Measurements from ENCODE around the gene RPL18. TPM values are rescaled to one million over a fixed set of nuclear protein-coding genes. Genes with fewer than 3 reads are reported as not detected.

RPL18 gene
- total RNA-seq: 1,000 to 10,000 TPM in 2 of 3 donors, 100 to 1,000 TPM in 1; 900 to 1,086 (median 1,066) TPM
- 1,810 TPM for total RNA-seq (2013)

DNA sequence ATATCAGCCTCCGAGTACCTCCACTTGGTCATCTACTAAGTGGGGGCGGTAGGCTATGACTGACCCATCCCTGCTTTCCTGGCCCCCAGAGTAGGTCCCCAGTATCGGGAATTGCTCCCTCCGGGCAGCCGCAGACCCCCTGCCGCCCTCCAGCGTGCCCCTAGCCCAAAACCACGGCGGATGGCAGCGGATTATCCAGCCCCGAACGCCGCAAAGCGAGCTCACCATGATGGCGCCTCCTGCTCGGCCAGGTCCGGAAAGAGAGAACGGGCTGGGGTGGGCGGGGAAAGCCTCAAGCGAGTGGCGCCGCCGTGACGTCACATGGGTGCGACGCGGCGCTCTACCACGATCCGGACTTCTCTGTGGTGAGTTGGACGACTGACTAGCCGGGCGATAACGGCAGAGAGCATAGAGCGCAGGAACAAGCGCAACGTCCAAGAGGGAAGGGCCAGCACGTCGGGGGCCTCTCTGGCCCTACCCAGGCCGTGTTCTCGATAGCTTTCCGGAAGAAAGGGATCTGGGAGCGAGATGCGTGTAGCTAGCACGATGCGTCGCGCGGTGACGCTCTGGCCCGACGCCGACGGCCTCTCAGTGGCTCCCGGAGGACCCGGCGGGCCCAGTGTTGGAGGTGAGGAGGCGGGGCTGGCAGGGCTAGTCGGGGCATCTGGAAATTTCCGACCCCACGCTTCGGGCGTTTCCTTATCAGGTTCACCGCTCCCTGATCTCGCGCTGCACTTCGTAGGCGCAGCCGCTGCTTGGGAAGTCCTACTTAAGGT lies at the start of gene RPL18, which contains the start of gene SPHK2:
Gene RPL18 (minus strand): TSS at position 263 of the 776 bp plus-strand sequence. CDS start 35 bp downstream, at position 228.
Gene SPHK2 (plus strand): TSS at position 591 of the 776 bp plus-strand sequence. CDS start 1,009 bp downstream, outside the sequence.
- Histone ChIP-seq H3K27ac (ENCODE audit: low read length) (peak within 1 kb of the TSS; percentile 65), H3K27me3 (ENCODE audit: control insufficient read depth, insufficient read depth, low read length) (no peaks in the 10 kb centered on the region), H3K36me3 (ENCODE audit: control insufficient read depth, insufficient read depth, low read length) (peaks cover 33% of the 10 kb centered on the region), H3K9me3 (ENCODE audit: control insufficient read depth, insufficient read depth, low read length) (no peaks in the 10 kb centered on the region), H3K4me1 (ENCODE audit: control insufficient read depth, insufficient read depth, low read length) (peaks cover 54% of the 10 kb centered on the region), H3K4me3 (ENCODE audit: low read length) (peak within 1 kb of the TSS; percentile 99)
- DNase-seq (peak; percentile 94 to 99), ATAC-seq (peak; percentile 79 to 94 (median 83))
- TF ChIP-seq, protein P1, sequence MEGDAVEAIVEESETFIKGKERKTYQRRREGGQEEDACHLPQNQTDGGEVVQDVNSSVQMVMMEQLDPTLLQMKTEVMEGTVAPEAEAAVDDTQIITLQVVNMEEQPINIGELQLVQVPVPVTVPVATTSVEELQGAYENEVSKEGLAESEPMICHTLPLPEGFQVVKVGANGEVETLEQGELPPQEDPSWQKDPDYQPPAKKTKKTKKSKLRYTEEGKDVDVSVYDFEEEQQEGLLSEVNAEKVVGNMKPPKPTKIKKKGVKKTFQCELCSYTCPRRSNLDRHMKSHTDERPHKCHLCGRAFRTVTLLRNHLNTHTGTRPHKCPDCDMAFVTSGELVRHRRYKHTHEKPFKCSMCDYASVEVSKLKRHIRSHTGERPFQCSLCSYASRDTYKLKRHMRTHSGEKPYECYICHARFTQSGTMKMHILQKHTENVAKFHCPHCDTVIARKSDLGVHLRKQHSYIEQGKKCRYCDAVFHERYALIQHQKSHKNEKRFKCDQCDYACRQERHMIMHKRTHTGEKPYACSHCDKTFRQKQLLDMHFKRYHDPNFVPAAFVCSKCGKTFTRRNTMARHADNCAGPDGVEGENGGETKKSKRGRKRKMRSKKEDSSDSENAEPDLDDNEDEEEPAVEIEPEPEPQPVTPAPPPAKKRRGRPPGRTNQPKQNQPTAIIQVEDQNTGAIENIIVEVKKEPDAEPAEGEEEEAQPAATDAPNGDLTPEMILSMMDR (IDR thresholded peaks at IDR 0.05): no peak
- no peaks in the 10 kb centered on the region for H3K27me3 Mint-ChIP-seq (ENCODE audit: low read depth in 2 of 2)
- peaks cover 46 to 50% of the 10 kb centered on the region in 2 donors for H3K4me1 Mint-ChIP-seq
- no peaks in the 10 kb centered on the region for H3K9me3 Mint-ChIP-seq
- under 1% methylated on average over 69 of the region's 69 CpGs for WGBS (ENCODE audit: insufficient coverage)
- H3K4me3 Mint-ChIP-seq: peak within 1 kb of the TSS; percentile 96
- intact Hi-C loops (cut with micrococcal nuclease): loop anchor here (2.0 kb wide), 1 partner anchor 18 kb away; the partner anchor contains the start of gene DBP
- peak within 1 kb of the TSS; percentile 97 to 99 for H3K27ac Mint-ChIP-seq
- H3K36me3 Mint-ChIP-seq: no peaks in the 10 kb centered on the region

DNA sequence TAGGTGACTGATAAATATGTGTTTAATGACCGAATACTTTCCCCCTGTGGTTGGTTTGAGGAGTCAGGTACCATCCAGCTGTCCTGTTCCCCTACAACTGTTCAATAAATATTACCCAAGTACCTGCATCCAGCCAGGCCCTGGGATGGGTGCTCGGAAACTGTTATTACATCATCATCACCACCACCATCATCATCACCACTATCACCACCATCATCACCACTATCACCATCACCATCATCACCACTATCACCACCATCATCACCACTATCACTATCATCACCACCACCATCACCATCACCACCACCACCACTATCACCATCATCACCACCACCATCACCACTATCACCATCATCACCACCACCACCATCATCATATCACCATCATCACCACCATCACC lies 49.8 kb upstream of the RPL18 start:
- Mint-ChIP-seq H3K27ac (peak overlapping the region in 1 of 2 donors; percentile 37), H3K4me3 (no peak overlapping the region), H3K27me3 (ENCODE audit: low read depth in 2 of 2) (no peaks in the 10 kb centered on the region), H3K4me1 (peaks cover 0 to 6% of the 10 kb centered on the region in 2 donors), H3K36me3 (no peaks in the 10 kb centered on the region), H3K9me3 (peaks cover 5 to 9% of the 10 kb centered on the region in 2 donors)
- no peaks in the 10 kb centered on the region for H3K9me3 ChIP-seq (ENCODE audit: control insufficient read depth, insufficient read depth, low read length)
- H3K4me3 ChIP-seq (ENCODE audit: low read length): no peak overlapping the region
- DNase-seq: no peak
- WGBS (ENCODE audit: insufficient coverage): 95% methylated on average over 2 of the region's 2 CpGs
- no peak for ATAC-seq
- intact Hi-C loops (cut with micrococcal nuclease): no loop called here
- no peaks in the 10 kb centered on the region for H3K27me3 ChIP-seq (ENCODE audit: control insufficient read depth, insufficient read depth, low read length)
- TF ChIP-seq, protein P1 (IDR thresholded peaks at IDR 0.05): no peak
- no peaks in the 10 kb centered on the region for H3K36me3 ChIP-seq (ENCODE audit: control insufficient read depth, insufficient read depth, low read length)
- no peak overlapping the region for H3K27ac ChIP-seq (ENCODE audit: low read length)
- no peaks in the 10 kb centered on the region for H3K4me1 ChIP-seq (ENCODE audit: control insufficient read depth, insufficient read depth, low read length)

DNA sequence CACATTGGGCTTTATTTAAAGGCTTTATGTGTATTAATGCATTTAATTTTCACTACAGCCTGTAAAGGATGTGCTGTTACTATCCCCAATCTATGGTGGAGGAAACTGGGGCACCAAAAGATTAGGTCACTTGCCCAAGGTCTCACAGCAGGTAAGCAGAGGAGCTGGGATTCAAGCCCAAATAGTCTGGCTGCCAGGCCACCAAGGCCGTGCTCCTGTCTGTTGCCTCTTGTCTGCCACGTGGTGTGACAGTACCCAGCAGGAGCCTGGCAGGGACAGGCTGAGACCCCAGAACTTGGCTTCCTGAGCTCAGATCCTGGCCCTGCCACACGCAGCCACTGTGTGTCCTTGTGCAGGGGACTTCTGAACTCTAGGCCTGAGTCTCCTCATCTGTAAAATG lies 49.4 kb upstream of the RPL18 start:
- intact Hi-C loops (cut with micrococcal nuclease): no loop called here
- peak overlapping the region in 1 of 2 donors; percentile 37 for H3K27ac Mint-ChIP-seq
- Histone ChIP-seq H3K4me3 (ENCODE audit: low read length) (no peak overlapping the region), H3K4me1 (ENCODE audit: control insufficient read depth, insufficient read depth, low read length) (no peaks in the 10 kb centered on the region), H3K36me3 (ENCODE audit: control insufficient read depth, insufficient read depth, low read length) (no peaks in the 10 kb centered on the region), H3K9me3 (ENCODE audit: control insufficient read depth, insufficient read depth, low read length) (no peaks in the 10 kb centered on the region), H3K27me3 (ENCODE audit: control insufficient read depth, insufficient read depth, low read length) (no peaks in the 10 kb centered on the region), H3K27ac (ENCODE audit: low read length) (no peak overlapping the region)
- H3K36me3 Mint-ChIP-seq: no peaks in the 10 kb centered on the region
- no peaks in the 10 kb centered on the region for H3K27me3 Mint-ChIP-seq (ENCODE audit: low read depth in 2 of 2)
- peaks cover 0 to 6% of the 10 kb centered on the region in 2 donors for H3K4me1 Mint-ChIP-seq
- H3K9me3 Mint-ChIP-seq: peaks cover 5 to 9% of the 10 kb centered on the region in 2 donors
- DNase-seq: no peak
- TF ChIP-seq, protein P1 (IDR thresholded peaks at IDR 0.05): no peak
- H3K4me3 Mint-ChIP-seq: no peak overlapping the region
- ATAC-seq: no peak
- WGBS (ENCODE audit: insufficient coverage): 92% methylated on average over 3 of the region's 3 CpGs

Measured in natural killer cell (primary cell).